Adrenal gland (tissue), 5 donors: ENCODE results near the gene PDIA5.

ENCODE experiments used
- CTCF ChIP-seq, 6 experiments: fragments of 450-650 bp in 4 of 6; fragments of 200-600 bp in 2 of 6; sonication (generic) in 1 of 6; IDR thresholded peaks; 1 replicate in 5 of 6; 2 replicates in 1 of 6; pipeline versions ENCODE4 v1.5.1 to v1.8.0; 2016 to 2021; ENCODE audit warnings: antibody characterized with exemption in 6 of 6, mild to moderate bottlenecking in 2 of 6, moderate library complexity in 1 of 6
- POLR2A ChIP-seq, 2 donors: fragments of 450-650 bp; IDR thresholded peaks; one replicate each; pipeline ENCODE4 v1.6.1; 2017; ENCODE audit warnings: antibody characterized with exemption in 2 of 2, mild to moderate bottlenecking in 2 of 2, moderate library complexity in 1 of 2
- donor health status: DM: no; HTN: no; CAD: no.

- TF ChIP-seq CTCF (IDR thresholded peaks at IDR 0.05) = no peak
- no peak for TF ChIP-seq POLR2A (IDR thresholded peaks at IDR 0.05)
Measured at GRCh38 chr3:123169930-123170329, 103.1 kb downstream of the PDIA5 start.
